PC-3 (cell line): ENCODE data around the gene PREP. TPM values are rescaled to one million over a fixed set of nuclear protein-coding genes. Genes with fewer than 3 reads are reported as not detected.

ENCODE experiments used
- ATAC-seq: fragments of 200-7000 bp; cut with Tn5 transposase; 2 replicates; pipeline ENCODE4 v1.9.1; 2020; ENCODE audit warnings: mild to moderate bottlenecking, moderate library complexity
- BruUV-seq: library from RNA; stranded (reverse); fragments of 400-500 nt; replicated peaks from 2 replicates; lab custom pipeline; 2021; lab: Mats Ljungman, UMichigan
- CTCF ChIA-PET: fragments of 300-600 bp; sonication (Branson Sonifier 250); formaldehyde crosslinking; loops from one replicate; lab custom pipeline; 2022; ENCODE audit warnings: antibody characterized with exemption; lab: Charles Lee
- POLR2A ChIA-PET: fragments of 300-600 bp; sonication (Branson Sonifier 250); formaldehyde crosslinking; loops from one replicate; lab custom pipeline; 2022; ENCODE audit warnings: antibody characterized with exemption; ENCODE audit not compliant: unreplicated experiment; lab: Charles Lee
- DNase-seq: peaks from one replicate; pipeline ENCODE4 v3.0.0-alpha.2; 2015
- H2AFZ ChIP-seq: fragments of 300-600 bp; sonication (generic); 2 replicates; pipeline ENCODE4 v1.6.0; 2016; ENCODE audit warnings: antibody characterized with exemption, low read length
- H3F3A ChIP-seq: fragments of 300-600 bp; sonication (generic); one replicate; pipeline ENCODE4 v1.6.0; 2017; ENCODE audit warnings: antibody characterized with exemption, low read length, control low read depth, mild to moderate bottlenecking; ENCODE audit not compliant: unreplicated experiment
- H3K27ac ChIP-seq: fragments of 300-600 bp; sonication (generic); 2 replicates; pipeline ENCODE4 v1.5.1; 2016; ENCODE audit warnings: mild to moderate bottlenecking, low read length
- H3K27me3 ChIP-seq: fragments of 300-600 bp; sonication (generic); 2 replicates; pipeline ENCODE4 v1.6.1; 2016; ENCODE audit warnings: low read length, mixed read lengths
- H3K36me3 ChIP-seq: fragments of 300-600 bp; sonication (generic); 2 replicates; pipeline ENCODE4 v1.6.1; 2016; ENCODE audit warnings: low read depth, mixed run types, low read length, mixed read lengths
- H3K4me1 ChIP-seq: fragments of 300-600 bp; sonication (generic); 2 replicates; pipeline ENCODE4 v1.5.1; 2016; ENCODE audit warnings: low read length; ENCODE audit not compliant: insufficient read depth
- H3K4me2 ChIP-seq: fragments of 300-600 bp; sonication (generic); 2 replicates; pipeline ENCODE4 v1.6.0; 2016; ENCODE audit warnings: low read length
- H3K4me3 ChIP-seq: fragments of 300-600 bp; sonication (generic); 2 replicates; pipeline ENCODE4 v1.5.1; 2016; ENCODE audit warnings: mild to moderate bottlenecking, low read length, mixed read lengths
- H3K79me2 ChIP-seq: fragments of 300-600 bp; sonication (generic); 2 replicates; pipeline ENCODE4 v1.6.1; 2017; ENCODE audit warnings: low read length, mixed read lengths
- H3K9ac ChIP-seq: fragments of 300-600 bp; sonication (generic); 2 replicates; pipeline ENCODE4 v1.6.0; 2016; ENCODE audit warnings: mild to moderate bottlenecking, low read length
- H3K9me2 ChIP-seq: fragments of 300-600 bp; sonication (generic); replicated peaks from 2 replicates; pipeline ENCODE4 v1.6.1; 2016; ENCODE audit warnings: mixed run types, low read length, mixed read lengths
- H3K9me3 ChIP-seq: fragments of 300-600 bp; sonication (generic); 2 replicates; pipeline ENCODE4 v1.6.1; 2016; ENCODE audit warnings: low read length, mixed read lengths
- H4K20me1 ChIP-seq: fragments of 300-600 bp; sonication (generic); 2 replicates; pipeline ENCODE4 v1.6.1; 2016; ENCODE audit warnings: low read length, mixed read lengths
- EZH2 ChIP-seq: fragments of 300-600 bp; sonication (generic); IDR thresholded peaks from one replicate; pipeline ENCODE4 v1.6.1; 2017; ENCODE audit warnings: antibody characterized with exemption, mild to moderate bottlenecking, low read length; ENCODE audit not compliant: unreplicated experiment
- EZH2phosphoT487 ChIP-seq: fragments of 300-600 bp; sonication (generic); IDR thresholded peaks from 2 replicates; pipeline ENCODE4 v1.6.1; 2018; ENCODE audit warnings: mild to moderate bottlenecking, antibody characterized with exemption, low read length, borderline replicate concordance
- intact Hi-C: fragments of 100-400 bp; cut with micrococcal nuclease; formaldehyde crosslinking; loops from 2 replicates; pipeline ENCODE4 v1.9.0; 2023
- total RNA-seq: library from RNA; depleted of rRNA; stranded (reverse); fragments of >200 nt; gene quantifications from 2 replicates; pipeline ENCODE4 v1.2.3, GENCODE V29; 2014
- TF ChIP-seq, protein P1 (sequence below): fragments of 300-600 bp; sonication (generic); conservative IDR thresholded peaks from 2 replicates; pipeline ENCODE4 v1.5.1; 2017; ENCODE audit warnings: antibody characterized with exemption, low read depth, mild to moderate bottlenecking, low read length

Gene PREP
- total RNA-seq, 1 experiment from 2014 or later: 16.9 TPM

DNA sequence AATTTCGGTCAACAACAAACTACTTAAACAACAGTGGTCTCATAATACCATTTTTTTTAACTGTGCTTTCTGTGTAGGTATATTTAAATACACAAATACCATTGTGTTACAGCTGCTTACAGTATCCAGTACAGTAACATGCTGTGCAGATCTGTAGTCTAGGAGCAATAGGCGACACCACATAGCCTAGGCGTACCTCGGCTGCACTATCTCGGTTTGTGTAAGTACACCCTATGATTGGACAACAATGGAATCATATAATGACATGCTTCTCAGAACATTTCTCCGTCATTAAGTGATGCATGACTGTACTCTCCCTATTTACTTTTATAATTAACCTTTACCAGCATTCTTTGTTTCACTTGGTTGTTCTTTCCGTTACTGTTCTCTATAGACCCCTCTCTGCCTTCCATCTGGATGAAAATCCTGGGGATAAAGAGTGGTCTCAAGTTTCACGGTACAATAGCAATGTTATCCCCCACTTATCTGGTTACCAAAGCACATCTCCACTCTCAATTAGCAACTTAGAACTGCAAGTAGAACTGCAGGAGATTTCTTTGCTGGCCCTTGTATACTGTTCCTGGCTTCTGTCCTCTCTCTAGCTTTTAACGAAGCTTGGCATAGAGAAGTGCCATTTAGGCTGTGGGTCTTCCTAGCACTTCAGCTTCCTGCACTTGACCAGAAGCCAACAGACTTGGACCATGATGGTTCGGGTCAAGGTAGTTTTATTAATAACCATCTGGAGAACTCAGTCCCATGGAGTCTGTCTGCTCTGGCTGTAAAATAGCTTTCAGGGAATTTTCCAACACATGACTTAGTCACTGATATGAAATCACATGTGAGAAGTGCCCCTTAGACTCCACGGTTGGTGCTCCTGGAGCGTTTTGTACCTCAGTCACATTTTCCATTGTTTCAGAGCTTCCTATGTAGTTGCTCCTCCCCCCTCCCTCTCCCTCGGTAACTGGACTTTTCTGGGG, 142.7 kb downstream of the PREP start:
- no peak overlapping the region for H3K27ac ChIP-seq
- CTCF ChIA-PET: no interaction called here
- no peaks in the 10 kb centered on the region for H3K79me2 ChIP-seq
- POLR2A ChIA-PET: no interaction called here
- no peaks in the 10 kb centered on the region for H3K9me3 ChIP-seq
- DNase-seq (no peak), ATAC-seq (no peak)
- H2AFZ ChIP-seq: no peak overlapping the region
- H3K27me3 ChIP-seq: no peaks in the 10 kb centered on the region
- no peak overlapping the region for H3K9ac ChIP-seq
- no peaks in the 10 kb centered on the region for H4K20me1 ChIP-seq
- H3K4me3 ChIP-seq: no peak overlapping the region
- H3K4me2 ChIP-seq: no peak overlapping the region
- TF ChIP-seq, protein P1, sequence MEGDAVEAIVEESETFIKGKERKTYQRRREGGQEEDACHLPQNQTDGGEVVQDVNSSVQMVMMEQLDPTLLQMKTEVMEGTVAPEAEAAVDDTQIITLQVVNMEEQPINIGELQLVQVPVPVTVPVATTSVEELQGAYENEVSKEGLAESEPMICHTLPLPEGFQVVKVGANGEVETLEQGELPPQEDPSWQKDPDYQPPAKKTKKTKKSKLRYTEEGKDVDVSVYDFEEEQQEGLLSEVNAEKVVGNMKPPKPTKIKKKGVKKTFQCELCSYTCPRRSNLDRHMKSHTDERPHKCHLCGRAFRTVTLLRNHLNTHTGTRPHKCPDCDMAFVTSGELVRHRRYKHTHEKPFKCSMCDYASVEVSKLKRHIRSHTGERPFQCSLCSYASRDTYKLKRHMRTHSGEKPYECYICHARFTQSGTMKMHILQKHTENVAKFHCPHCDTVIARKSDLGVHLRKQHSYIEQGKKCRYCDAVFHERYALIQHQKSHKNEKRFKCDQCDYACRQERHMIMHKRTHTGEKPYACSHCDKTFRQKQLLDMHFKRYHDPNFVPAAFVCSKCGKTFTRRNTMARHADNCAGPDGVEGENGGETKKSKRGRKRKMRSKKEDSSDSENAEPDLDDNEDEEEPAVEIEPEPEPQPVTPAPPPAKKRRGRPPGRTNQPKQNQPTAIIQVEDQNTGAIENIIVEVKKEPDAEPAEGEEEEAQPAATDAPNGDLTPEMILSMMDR: no peak
- no peak for TF ChIP-seq EZH2
- TF ChIP-seq EZH2phosphoT487: no peak
- no TSS peak for BruUV-seq
- no peaks in the 10 kb centered on the region for H3K9me2 ChIP-seq
- intact Hi-C loops: no loop called here
- peaks cover 12% of the 10 kb centered on the region; the same call in 1 of the 2 replicates for H3K4me1 ChIP-seq
- no peaks in the 10 kb centered on the region for H3F3A ChIP-seq
- H3K36me3 ChIP-seq: no peaks in the 10 kb centered on the region

GRCh38 chr6:105258816-105259215, 144.1 kb downstream of the PREP start:
- POLR2A ChIA-PET: no interaction called here
- Histone ChIP-seq H2AFZ (no peak overlapping the region), H3K4me1 (peaks cover 12% of the 10 kb centered on the region; the same call in 1 of the 2 replicates), H4K20me1 (no peaks in the 10 kb centered on the region), H3K9me3 (no peaks in the 10 kb centered on the region), H3K4me3 (no peak overlapping the region), H3K36me3 (no peaks in the 10 kb centered on the region), H3K79me2 (no peaks in the 10 kb centered on the region), H3K27me3 (no peaks in the 10 kb centered on the region), H3K9ac (no peak overlapping the region), H3K4me2 (no peak overlapping the region), H3K9me2 (no peaks in the 10 kb centered on the region), H3F3A (no peaks in the 10 kb centered on the region), H3K27ac (no peak overlapping the region)
- intact Hi-C loops: no loop called here
- no peak for ATAC-seq
- no peak for TF ChIP-seq EZH2phosphoT487
- TF ChIP-seq, protein P1: no peak
- no peak for TF ChIP-seq EZH2
- no peak for DNase-seq
- BruUV-seq: no TSS peak
- CTCF ChIA-PET: no interaction called here

DNA sequence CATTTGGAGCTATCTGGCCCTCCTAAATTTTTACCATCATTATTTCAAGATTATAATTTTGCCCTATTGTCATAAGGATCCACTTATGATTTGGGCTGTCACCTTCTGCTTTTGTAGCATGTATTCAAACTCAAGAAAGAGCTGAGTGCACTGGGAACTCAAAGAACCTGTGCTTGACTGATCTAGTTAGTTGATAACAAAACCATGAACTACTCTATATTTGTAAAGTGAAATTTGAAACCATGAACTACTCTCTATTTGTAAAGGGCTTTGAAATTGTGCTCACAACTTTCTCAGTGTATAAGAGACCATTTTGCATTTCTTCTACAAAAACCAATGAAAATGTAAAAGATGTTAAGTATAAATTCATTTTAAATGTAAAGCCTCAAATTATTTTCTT, 145.5 kb downstream of the PREP start:
- Histone ChIP-seq H3K9me3 (no peaks in the 10 kb centered on the region), H3K36me3 (no peaks in the 10 kb centered on the region), H3K9ac (no peak overlapping the region), H4K20me1 (no peaks in the 10 kb centered on the region), H3K27me3 (no peaks in the 10 kb centered on the region), H3K27ac (no peak overlapping the region), H3K9me2 (no peaks in the 10 kb centered on the region), H3K4me3 (no peak overlapping the region), H3K79me2 (no peaks in the 10 kb centered on the region), H2AFZ (no peak overlapping the region), H3K4me1 (peaks cover 12% of the 10 kb centered on the region; the same call in 1 of the 2 replicates), H3F3A (no peaks in the 10 kb centered on the region), H3K4me2 (no peak overlapping the region)
- CTCF ChIA-PET: no interaction called here
- TF ChIP-seq, protein P1: no peak
- TF ChIP-seq EZH2: no peak
- no peak for TF ChIP-seq EZH2phosphoT487
- intact Hi-C loops: no loop called here
- 0 out of 2 replicates have a peak, but pooled peaks have one; percentile 37 for ATAC-seq
- POLR2A ChIA-PET: no interaction called here
- BruUV-seq: no TSS peak
- peak; percentile 30 for DNase-seq
